SK-N-SH treated with all-trans-retinoic acid at 6 μM for 48 hours (cell line): ENCODE data around the gene ATP5IF1.

Experiments
- ARNTL ChIP-seq: fragments of 450-650 bp; formaldehyde crosslinking; IDR thresholded peaks from 2 replicates; pipeline ENCODE4 v1.5.0; 2020; ENCODE audit warnings: low read depth, mild to moderate bottlenecking, moderate library complexity, borderline replicate concordance
- CSRNP3 ChIP-seq: fragments of 250-450 bp; sonication (Bioruptor Pico); IDR thresholded peaks from 2 replicates; pipeline ENCODE4 v1.5.1; 2021; ENCODE audit warnings: mild to moderate bottlenecking, moderate library complexity
- ISL1 ChIP-seq: fragments of 250-450 bp; sonication (Bioruptor Pico); IDR thresholded peaks from 2 replicates; pipeline ENCODE4 v2.1.2; 2022; ENCODE audit warnings: mild to moderate bottlenecking, moderate library complexity
- PATZ1 ChIP-seq: fragments of 250-450 bp; sonication (Bioruptor Pico); IDR thresholded peaks from 2 replicates; pipeline ENCODE4 v1.8.0; 2020; ENCODE audit warnings: mild to moderate bottlenecking, moderate library complexity, borderline replicate concordance
- RARB ChIP-seq: fragments of 250-450 bp; sonication (Bioruptor Pico); IDR thresholded peaks from 2 replicates; pipeline ENCODE4 v1.8.0; 2021; ENCODE audit warnings: mild to moderate bottlenecking, moderate library complexity
- TCF4 ChIP-seq: fragments of 250-450 bp; sonication (Bioruptor Pico); IDR thresholded peaks from 2 replicates; pipeline ENCODE4 v1.8.0; 2021; ENCODE audit warnings: mild to moderate bottlenecking, moderate library complexity, borderline replicate concordance
- ZFP3 ChIP-seq: fragments of 250-450 bp; sonication (Bioruptor Pico); IDR thresholded peaks from 2 replicates; pipeline ENCODE4 v1.5.0; 2020; ENCODE audit warnings: mild to moderate bottlenecking, moderate library complexity
- ZFP30 ChIP-seq: fragments of 450-650 bp; formaldehyde crosslinking; IDR thresholded peaks from 2 replicates; pipeline ENCODE4 v1.5.0; 2022; ENCODE audit warnings: mild to moderate bottlenecking, moderate library complexity
- TF ChIP-seq, protein P1 (sequence below): fragments of 250-450 bp; sonication (Bioruptor Pico); IDR thresholded peaks from 2 replicates; pipeline ENCODE4 v1.8.0; 2021; ENCODE audit warnings: low read depth, mild to moderate bottlenecking, moderate library complexity, borderline replicate concordance

DNA sequence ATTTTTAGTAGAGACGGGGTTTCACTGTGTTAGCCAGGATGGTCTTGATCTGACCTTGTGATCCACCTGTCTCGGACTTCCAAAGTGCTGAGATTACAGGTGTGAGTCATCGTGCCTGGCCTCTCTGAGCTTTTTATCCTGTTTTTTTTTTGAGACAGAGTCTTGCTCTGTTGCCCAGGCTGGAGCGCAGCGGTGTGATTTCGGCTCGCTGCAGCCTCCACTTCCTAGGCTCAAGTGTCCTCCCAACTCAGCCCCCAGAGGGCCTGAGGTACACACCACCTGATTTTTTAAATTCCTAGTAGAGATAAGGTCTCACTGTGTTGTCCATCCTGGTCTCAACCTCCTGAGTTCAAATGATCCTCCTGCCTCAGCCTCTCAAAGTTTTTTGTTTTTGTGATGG is 43.8 kb downstream of the ATP5IF1 start:
- TF ChIP-seq ARNTL (CRISPR knock-in tag) (no peak), ZFP30 (CRISPR knock-in tag) (no peak), ZFP3 (CRISPR knock-in tag) (no peak), RARB (CRISPR knock-in tag) (no peak), PATZ1 (CRISPR knock-in tag) (no peak), CSRNP3 (CRISPR knock-in tag) (no peak), TCF4 (CRISPR knock-in tag) (no peak), ISL1 (CRISPR knock-in tag) (no peak)
- TF ChIP-seq, protein P1, sequence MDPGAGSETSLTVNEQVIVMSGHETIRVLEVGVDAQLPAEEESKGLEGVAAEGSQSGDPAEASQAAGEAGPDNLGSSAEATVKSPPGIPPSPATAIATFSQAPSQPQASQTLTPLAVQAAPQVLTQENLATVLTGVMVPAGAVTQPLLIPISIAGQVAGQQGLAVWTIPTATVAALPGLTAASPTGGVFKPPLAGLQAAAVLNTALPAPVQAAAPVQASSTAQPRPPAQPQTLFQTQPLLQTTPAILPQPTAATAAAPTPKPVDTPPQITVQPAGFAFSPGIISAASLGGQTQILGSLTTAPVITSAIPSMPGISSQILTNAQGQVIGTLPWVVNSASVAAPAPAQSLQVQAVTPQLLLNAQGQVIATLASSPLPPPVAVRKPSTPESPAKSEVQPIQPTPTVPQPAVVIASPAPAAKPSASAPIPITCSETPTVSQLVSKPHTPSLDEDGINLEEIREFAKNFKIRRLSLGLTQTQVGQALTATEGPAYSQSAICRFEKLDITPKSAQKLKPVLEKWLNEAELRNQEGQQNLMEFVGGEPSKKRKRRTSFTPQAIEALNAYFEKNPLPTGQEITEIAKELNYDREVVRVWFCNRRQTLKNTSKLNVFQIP: no peak
